Activated CD8-positive, alpha-beta T cell treated with anti-CD3 and anti-CD28 coated beads, Interleukin-2, amount 10 ng/mL, durations not matched to agents 7 days and 5 days (primary cell): Measurements from ENCODE around the gene GABRR1. TPM values are rescaled to one million over a fixed set of nuclear protein-coding genes. Genes with fewer than 3 reads are reported as not detected.

ENCODE experiments used
- ATAC-seq: fragments of 150-1000 bp; cut with Tn5 transposase; one replicate; pipeline ENCODE4 v1.10.0; 2021; ENCODE audit warnings: moderate library complexity
- CTCF ChIA-PET: fragments of 350-600 bp; sonication (Branson Sonifier 250); formaldehyde crosslinking; loops from one replicate; lab custom pipeline; 2021; ENCODE audit warnings: antibody characterized with exemption; lab: Charles Lee
- POLR2A ChIA-PET: fragments of 350-600 bp; sonication (Branson Sonifier 250); formaldehyde crosslinking; loops from one replicate; lab custom pipeline; 2021; ENCODE audit warnings: antibody characterized with exemption; lab: Charles Lee
- DNase-seq: peaks from one replicate; pipeline ENCODE4 v3.0.0-alpha.2; 2020
- H3K27ac Mint-ChIP-seq: one replicate; pipeline ENCODE4 v1.8.0; 2021; ENCODE audit warnings: mild to moderate bottlenecking, mixed read lengths
- H3K27me3 Mint-ChIP-seq: one replicate; pipeline ENCODE4 v1.8.0; 2021; ENCODE audit warnings: low read depth, mixed read lengths
- H3K36me3 Mint-ChIP-seq: one replicate; pipeline ENCODE4 v1.8.0; 2021; ENCODE audit warnings: low read depth, mixed read lengths
- H3K4me1 Mint-ChIP-seq: one replicate; pipeline ENCODE4 v1.8.0; 2021; ENCODE audit warnings: low read depth, mixed read lengths
- H3K4me3 Mint-ChIP-seq: one replicate; pipeline ENCODE4 v1.8.0; 2021; ENCODE audit warnings: mild to moderate bottlenecking, mixed read lengths
- H3K9me3 Mint-ChIP-seq: one replicate; pipeline ENCODE4 v1.8.0; 2022; ENCODE audit warnings: mixed read lengths; ENCODE audit not compliant: insufficient read depth
- total RNA-seq, 2 experiments: library from RNA; stranded (reverse); gene quantifications; one replicate each; pipeline ENCODE4 v1.2.3, GENCODE V29; 2021

GABRR1 gene
- total RNA-seq, 2 experiments from 2014 or later, result not detected

GRCh38 chr6:89214197-89214596, 3.0 kb downstream of the GABRR1 start:
- ChIA-PET CTCF (no interaction called here), POLR2A (no interaction called here)
- no peak for DNase-seq
- Mint-ChIP-seq H3K4me3 (no peak overlapping the region), H3K9me3 (no peaks in the 10 kb centered on the region), H3K27me3 (peaks cover 40% of the 10 kb centered on the region), H3K4me1 (no peaks in the 10 kb centered on the region), H3K36me3 (no peaks in the 10 kb centered on the region), H3K27ac (no peak overlapping the region)
- no peak for ATAC-seq

GRCh38 chr6:89212472-89212871, 4.7 kb downstream of the GABRR1 start:
- POLR2A ChIA-PET, result no interaction called here
- Mint-ChIP-seq H3K9me3 (no peaks in the 10 kb centered on the region), H3K4me1 (no peaks in the 10 kb centered on the region), H3K27me3 (peaks cover 35% of the 10 kb centered on the region), H3K4me3 (no peak overlapping the region), H3K27ac (no peak overlapping the region), H3K36me3 (no peaks in the 10 kb centered on the region)
- DNase-seq (no peak), ATAC-seq (no peak)
- CTCF ChIA-PET, result no interaction called here

DNA sequence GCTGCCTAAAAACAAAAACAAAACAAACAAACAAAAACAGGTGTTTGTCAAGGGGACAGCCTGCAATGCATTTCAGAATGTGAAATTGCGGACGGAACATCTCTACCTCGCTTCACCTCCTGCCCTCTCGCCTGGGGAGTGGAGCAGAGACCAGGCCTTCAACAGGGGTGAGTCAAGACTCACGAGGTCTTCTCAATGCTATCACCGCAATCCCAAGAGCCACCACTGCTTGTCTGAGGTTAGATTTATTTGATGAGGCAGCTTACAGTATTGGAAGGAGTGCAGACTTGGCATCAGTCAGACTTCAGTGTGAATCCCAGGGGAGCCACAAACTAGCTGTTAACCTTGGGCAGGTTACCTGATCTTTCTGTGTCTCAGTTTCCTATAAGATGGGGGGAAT, 7.7 kb downstream of the GABRR1 start:
- peaks cover 21% of the 10 kb centered on the region for H3K27me3 Mint-ChIP-seq
- H3K4me1 Mint-ChIP-seq, result no peaks in the 10 kb centered on the region
- no peaks in the 10 kb centered on the region for H3K36me3 Mint-ChIP-seq
- DNase-seq, result no peak
- ChIA-PET POLR2A (no interaction called here), CTCF (no interaction called here)
- ATAC-seq, result no peak
- H3K9me3 Mint-ChIP-seq, result no peaks in the 10 kb centered on the region
- H3K27ac Mint-ChIP-seq, result no peak overlapping the region
- no peak overlapping the region for H3K4me3 Mint-ChIP-seq

DNA sequence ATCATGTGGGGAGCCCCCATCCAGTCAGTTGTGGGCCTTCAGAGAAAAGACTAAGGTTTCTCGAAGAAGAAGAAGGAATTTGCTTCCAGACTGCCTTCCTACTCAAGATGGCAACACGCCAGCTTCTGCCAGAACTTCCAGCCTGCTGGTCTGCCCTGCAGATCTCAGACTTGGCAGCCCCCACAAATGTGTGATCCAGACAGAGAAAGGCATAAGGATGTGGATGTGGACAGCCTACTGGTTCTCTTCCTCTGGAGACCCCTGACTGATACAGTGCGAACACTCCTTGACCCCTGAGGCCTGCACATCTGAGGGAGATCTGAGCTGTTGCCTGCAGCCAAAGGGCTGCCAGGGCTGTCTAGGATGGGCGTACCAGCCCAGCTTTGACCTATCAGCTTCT, 8.6 kb downstream of the GABRR1 start:
- H3K36me3 Mint-ChIP-seq, result no peaks in the 10 kb centered on the region
- H3K27ac Mint-ChIP-seq, result no peak overlapping the region
- no peaks in the 10 kb centered on the region for H3K4me1 Mint-ChIP-seq
- CTCF ChIA-PET, result no interaction called here
- H3K27me3 Mint-ChIP-seq, result peaks cover 15% of the 10 kb centered on the region
- H3K9me3 Mint-ChIP-seq, result no peaks in the 10 kb centered on the region
- no peak for DNase-seq
- ATAC-seq, result no peak
- POLR2A ChIA-PET, result no interaction called here
- no peak overlapping the region for H3K4me3 Mint-ChIP-seq

DNA sequence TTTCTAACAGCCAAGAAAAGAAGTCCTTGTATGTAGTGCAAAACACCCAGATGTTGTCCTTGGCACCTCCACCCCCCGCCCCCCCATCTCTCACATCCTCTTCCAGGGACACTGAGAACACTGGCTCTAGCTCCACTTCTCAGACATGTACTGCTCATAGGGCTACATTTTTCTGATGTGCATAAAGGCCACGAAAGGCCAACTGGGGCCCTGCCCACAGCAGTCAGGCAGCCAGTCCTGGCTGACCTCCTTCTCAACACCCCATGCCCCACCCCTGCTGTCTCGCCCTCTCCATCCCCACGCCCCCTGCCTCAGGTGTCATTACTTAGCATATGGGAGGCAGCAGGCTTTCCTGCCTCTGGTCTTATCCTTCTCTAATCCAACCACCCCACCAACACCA, 11.3 kb downstream of the GABRR1 start:
- Mint-ChIP-seq H3K36me3 (no peaks in the 10 kb centered on the region), H3K4me1 (no peaks in the 10 kb centered on the region), H3K9me3 (no peaks in the 10 kb centered on the region), H3K4me3 (no peak overlapping the region), H3K27me3 (peaks cover 8% of the 10 kb centered on the region), H3K27ac (no peak overlapping the region)
- POLR2A ChIA-PET, result no interaction called here
- DNase-seq (no peak), ATAC-seq (no peak)
- CTCF ChIA-PET, result no interaction called here

DNA sequence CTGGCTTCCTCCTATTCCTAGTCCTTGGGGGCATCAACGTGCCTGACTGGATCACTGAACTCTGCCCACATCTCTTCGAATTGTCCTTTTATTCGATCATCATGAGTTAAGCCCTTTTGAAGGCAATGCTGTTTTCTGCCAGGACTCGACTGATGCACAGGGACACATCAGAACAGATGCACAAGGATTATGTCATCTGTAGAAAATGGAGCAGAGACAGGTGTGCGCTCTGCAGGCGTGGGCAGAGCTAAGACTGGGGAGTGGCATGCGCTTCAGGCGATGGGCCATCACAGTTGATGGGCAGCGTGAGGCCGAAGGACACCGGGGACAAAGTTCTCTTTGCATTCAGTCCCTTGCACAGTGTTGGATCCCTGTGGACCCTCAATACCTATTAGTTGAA, 13.1 kb downstream of the GABRR1 start:
- no peak overlapping the region for H3K4me3 Mint-ChIP-seq
- H3K27ac Mint-ChIP-seq, result no peak overlapping the region
- no peak for DNase-seq
- no peaks in the 10 kb centered on the region for H3K36me3 Mint-ChIP-seq
- ATAC-seq, result no peak
- ChIA-PET CTCF (no interaction called here), POLR2A (no interaction called here)
- H3K9me3 Mint-ChIP-seq, result no peaks in the 10 kb centered on the region
- H3K4me1 Mint-ChIP-seq, result no peaks in the 10 kb centered on the region
- H3K27me3 Mint-ChIP-seq, result peaks cover 4% of the 10 kb centered on the region

DNA sequence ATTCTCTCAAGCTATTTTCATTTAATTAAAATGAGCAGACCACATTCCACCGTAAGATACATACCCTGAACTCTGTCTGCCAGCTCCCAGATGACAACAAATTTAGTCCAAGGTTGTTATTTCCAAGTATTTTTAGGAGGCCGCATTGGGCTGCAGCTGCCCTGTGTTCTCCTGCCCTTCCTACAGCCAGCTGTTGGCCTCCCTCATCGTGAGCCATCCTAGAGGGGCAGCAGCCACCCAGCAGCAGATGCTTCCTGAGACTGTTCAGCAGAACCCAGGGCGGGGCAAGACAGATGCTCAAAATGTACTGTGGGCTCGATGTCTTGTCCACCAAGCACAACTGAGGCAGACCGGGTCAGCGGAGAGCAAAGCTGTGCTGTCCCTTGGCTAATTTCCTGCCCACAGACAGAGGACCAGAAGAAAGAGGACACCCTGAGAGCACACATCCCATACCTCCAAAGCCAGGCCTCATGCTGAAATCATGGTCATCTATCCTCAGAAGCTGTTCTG, 16.4 kb downstream of the GABRR1 start:
- POLR2A ChIA-PET, result no interaction called here
- no peak overlapping the region for H3K27ac Mint-ChIP-seq
- no peak overlapping the region for H3K4me3 Mint-ChIP-seq
- H3K36me3 Mint-ChIP-seq, result no peaks in the 10 kb centered on the region
- DNase-seq (no peak), ATAC-seq (no peak)
- CTCF ChIA-PET, result no interaction called here
- peaks cover 1% of the 10 kb centered on the region for H3K9me3 Mint-ChIP-seq
- H3K27me3 Mint-ChIP-seq, result peaks cover 6% of the 10 kb centered on the region
- H3K4me1 Mint-ChIP-seq, result no peaks in the 10 kb centered on the region

GRCh38 chr6:89199579-89199978, 17.6 kb downstream of the GABRR1 start:
- POLR2A ChIA-PET, result no interaction called here
- peaks cover 2% of the 10 kb centered on the region for H3K27me3 Mint-ChIP-seq
- H3K4me1 Mint-ChIP-seq, result no peaks in the 10 kb centered on the region
- CTCF ChIA-PET, result no interaction called here
- no peak overlapping the region for H3K27ac Mint-ChIP-seq
- DNase-seq (no peak), ATAC-seq (no peak)
- H3K4me3 Mint-ChIP-seq, result no peak overlapping the region
- H3K36me3 Mint-ChIP-seq, result no peaks in the 10 kb centered on the region
- H3K9me3 Mint-ChIP-seq, result peaks cover 9% of the 10 kb centered on the region

DNA sequence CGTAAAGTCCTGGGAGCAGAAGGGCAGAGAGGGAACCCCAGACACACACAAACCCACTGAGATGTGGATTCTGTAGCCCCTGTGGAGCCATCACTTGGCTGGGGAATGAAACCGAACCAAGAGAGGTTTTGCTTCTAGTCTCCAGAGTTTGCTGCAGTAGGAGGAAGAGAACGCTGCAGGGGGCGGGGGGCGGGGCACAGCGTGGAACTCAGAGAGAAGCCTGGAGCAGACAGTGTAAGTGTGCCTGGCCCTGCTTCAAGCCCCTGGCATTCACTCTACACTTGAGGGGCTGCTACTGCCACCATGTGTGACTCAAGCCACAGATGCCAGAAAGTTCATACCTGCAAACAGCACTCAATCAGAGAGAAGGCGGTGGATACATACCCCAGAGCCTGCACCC, 18.9 kb downstream of the GABRR1 start:
- Mint-ChIP-seq H3K27me3 (peaks cover 2% of the 10 kb centered on the region), H3K4me1 (no peaks in the 10 kb centered on the region), H3K27ac (no peak overlapping the region), H3K9me3 (peaks cover 21% of the 10 kb centered on the region), H3K4me3 (no peak overlapping the region), H3K36me3 (no peaks in the 10 kb centered on the region)
- DNase-seq, result no peak
- ATAC-seq, result no peak
- POLR2A ChIA-PET, result no interaction called here
- CTCF ChIA-PET, result no interaction called here

GRCh38 chr6:89197141-89197540, 20.0 kb downstream of the GABRR1 start:
- CTCF ChIA-PET, result no interaction called here
- peaks cover 2% of the 10 kb centered on the region for H3K27me3 Mint-ChIP-seq

GRCh38 chr6:89194559-89194958, 22.6 kb downstream of the GABRR1 start:
- POLR2A ChIA-PET, result no interaction called here
- CTCF ChIA-PET, result no interaction called here
- H3K4me1 Mint-ChIP-seq, result no peaks in the 10 kb centered on the region
- peaks cover 21% of the 10 kb centered on the region for H3K9me3 Mint-ChIP-seq
- no peak for ATAC-seq
- DNase-seq, result no peak
- H3K4me3 Mint-ChIP-seq, result no peak overlapping the region
- no peak overlapping the region for H3K27ac Mint-ChIP-seq
- H3K36me3 Mint-ChIP-seq, result no peaks in the 10 kb centered on the region
- peaks cover 4% of the 10 kb centered on the region for H3K27me3 Mint-ChIP-seq

More at GRCh38 chr6:89197141-89197540, 20.0 kb downstream of the GABRR1 start:
- Mint-ChIP-seq H3K36me3 (no peaks in the 10 kb centered on the region), H3K4me1 (no peaks in the 10 kb centered on the region), H3K27ac (no peak overlapping the region), H3K4me3 (no peak overlapping the region), H3K9me3 (peaks cover 21% of the 10 kb centered on the region)
- POLR2A ChIA-PET, result no interaction called here
- DNase-seq (no peak), ATAC-seq (no peak)

GRCh38 chr6:89190741-89191140, 26.4 kb downstream of the GABRR1 start:
- DNase-seq (no peak), ATAC-seq (no peak)
- CTCF ChIA-PET, result no interaction called here
- H3K27me3 Mint-ChIP-seq, result peaks cover 2% of the 10 kb centered on the region
- no peaks in the 10 kb centered on the region for H3K4me1 Mint-ChIP-seq
- H3K4me3 Mint-ChIP-seq, result no peak overlapping the region
- H3K27ac Mint-ChIP-seq, result no peak overlapping the region
- POLR2A ChIA-PET, result interaction anchor here (0.9 kb wide), 1 partner anchor 111 kb away, joined by 4 read pairs; no protein-coding TSS in a partner anchor
- H3K9me3 Mint-ChIP-seq, result peaks cover 20% of the 10 kb centered on the region
- no peaks in the 10 kb centered on the region for H3K36me3 Mint-ChIP-seq

GRCh38 chr6:89187504-89187903, 29.7 kb downstream of the GABRR1 start:
- Mint-ChIP-seq H3K36me3 (no peaks in the 10 kb centered on the region), H3K4me1 (no peaks in the 10 kb centered on the region), H3K9me3 (no peaks in the 10 kb centered on the region), H3K4me3 (no peak overlapping the region), H3K27ac (no peak overlapping the region), H3K27me3 (peaks cover 16% of the 10 kb centered on the region)
- ChIA-PET CTCF (no interaction called here), POLR2A (no interaction called here)
- ATAC-seq (no peak), DNase-seq (no peak)
